AG08396 (cell line): Measurements from ENCODE around the gene ZNF608.

Experiments used
- DNase-seq: peaks from one replicate; pipeline ENCODE4 v3.0.0; 2012; ENCODE audit warnings: low spot score, mixed read lengths

ZNF608 gene

DNA sequence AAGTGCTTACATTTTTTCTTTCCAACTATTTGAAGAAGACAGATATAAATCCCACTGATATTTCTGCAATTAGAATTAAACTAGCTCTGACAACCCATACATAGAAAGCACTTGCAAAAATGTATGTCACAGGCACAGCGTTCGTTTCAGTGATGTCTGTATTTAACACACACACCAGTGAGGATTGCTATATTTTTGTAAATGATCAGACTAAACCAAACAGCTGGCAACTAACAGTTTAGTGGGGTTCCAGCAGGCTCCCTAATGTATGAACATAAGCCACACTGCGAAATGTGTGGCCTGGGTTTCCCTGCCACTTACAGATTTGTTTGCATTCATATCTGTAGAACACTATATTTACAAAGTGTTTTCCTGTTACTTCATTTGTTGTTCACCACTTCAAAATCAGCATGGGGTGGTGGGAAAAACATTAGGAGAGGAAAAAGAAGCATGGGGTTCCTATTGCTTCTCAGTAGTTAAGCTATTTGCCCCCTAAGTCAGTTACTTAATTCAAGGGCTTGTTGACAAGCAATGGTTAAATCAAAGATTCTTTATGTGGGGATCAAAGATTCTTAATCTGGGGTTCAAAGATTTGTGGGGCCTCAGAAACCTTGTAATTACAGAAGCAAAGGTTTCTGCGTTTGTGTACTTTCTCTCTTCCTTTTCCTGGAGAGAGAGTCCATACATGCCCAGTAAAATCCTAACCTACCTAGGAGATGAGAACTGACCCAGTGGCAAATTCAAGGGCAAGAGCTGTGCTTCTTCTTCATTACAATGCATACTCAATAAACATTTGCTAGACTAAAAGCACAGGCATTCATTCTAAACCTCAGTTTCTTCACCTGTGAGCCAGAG, 27.1 kb downstream of the ZNF608 start:
- DNase-seq: no peak

DNA sequence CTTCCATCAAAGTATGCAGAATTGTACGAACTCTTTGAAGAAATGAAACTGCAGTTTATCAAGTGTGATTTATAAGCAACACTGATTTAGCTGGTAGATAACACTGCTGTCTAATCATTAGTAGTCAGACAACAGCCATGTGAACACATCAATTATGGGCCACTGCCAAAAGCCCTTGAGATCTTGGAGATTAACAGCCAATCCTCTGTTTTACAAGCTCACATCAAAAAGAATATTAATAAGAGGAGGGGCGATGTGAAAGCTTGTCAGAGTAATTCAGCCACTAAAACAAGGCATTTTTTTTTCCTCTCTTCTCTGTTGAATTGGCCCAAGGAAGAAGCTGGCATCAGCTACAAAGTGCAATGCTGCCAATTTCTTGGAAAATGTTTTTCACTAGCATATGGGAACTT, 28.1 kb downstream of the ZNF608 start:
- DNase-seq: no peak

- no peak for DNase-seq
Observed at GRCh38 chr5:124716169-124716568, 30.3 kb downstream of the ZNF608 start.

GRCh38 chr5:124714910-124715309, 31.5 kb downstream of the ZNF608 start:
- DNase-seq: no peak

DNA sequence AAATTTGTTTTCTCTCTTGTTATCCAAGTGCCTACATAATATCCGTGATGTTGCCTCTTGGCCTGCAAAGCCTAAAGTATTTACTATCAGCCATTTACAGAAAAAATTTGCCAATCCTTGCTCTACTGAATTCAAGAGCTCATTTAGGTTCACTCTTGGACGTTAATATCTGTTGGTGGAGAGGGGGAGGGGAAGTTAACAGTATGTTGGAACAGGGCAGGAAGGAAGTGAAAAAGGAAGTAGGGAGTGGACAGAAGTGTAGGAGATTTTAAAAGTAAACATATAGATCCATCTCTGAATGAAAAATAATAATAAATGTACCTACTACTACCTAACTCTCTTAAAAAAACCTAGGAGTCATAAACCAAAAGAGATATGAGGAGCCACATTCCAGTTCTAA, 32.8 kb downstream of the ZNF608 start:
- DNase-seq: no peak

DNA sequence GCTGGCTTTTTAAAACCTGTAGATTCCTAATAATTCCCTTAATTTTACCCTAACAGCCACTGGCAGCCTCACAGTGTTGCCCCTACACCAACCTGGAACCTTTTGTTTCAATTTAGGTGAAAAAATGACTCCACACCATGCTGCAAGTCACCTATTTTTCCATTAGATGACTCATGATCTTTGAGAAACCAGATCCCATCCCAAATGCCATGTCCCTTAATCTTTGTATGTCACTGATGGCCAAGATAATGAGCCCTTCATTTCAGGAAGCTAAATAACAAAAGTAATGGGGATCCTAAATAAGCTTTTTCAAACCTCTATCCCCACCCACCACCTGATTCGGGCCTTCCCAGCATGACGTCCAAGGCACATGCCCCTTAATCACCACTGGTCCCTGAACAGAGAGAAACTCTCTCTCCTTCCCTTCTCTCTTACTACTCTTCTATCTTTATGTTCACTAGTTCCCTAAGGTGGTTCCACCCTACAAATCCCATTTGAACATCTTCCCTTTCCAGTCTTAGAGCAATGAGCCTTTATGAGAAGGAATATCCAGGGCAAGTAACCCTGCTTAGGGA, 33.6 kb downstream of the ZNF608 start:
- no peak for DNase-seq

GRCh38 chr5:124708086-124708485, 38.4 kb downstream of the ZNF608 start:
- DNase-seq: no peak

DNA sequence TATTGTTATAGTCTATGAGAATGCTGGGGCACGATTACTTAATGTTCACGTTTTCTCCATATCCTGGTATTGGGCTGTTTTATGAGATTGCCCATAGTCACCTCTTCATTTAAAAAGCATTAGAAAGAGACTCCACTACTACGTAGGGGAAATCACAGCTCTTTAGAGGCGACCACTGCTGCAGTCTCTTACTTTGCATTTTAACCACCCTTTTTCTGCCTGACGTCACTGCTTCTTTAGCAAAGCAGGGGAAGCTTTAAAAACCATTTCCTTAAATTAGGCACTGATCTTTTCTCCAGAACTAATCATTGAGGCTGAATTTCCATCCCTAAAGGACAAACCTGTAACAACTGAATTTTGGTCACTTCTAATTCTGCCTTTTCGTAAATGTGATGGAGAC, 38.9 kb downstream of the ZNF608 start:
- no peak for DNase-seq

- DNase-seq: peak; percentile 27
Observed at GRCh38 chr5:124706729-124707361, 39.6 kb downstream of the ZNF608 start.

DNA sequence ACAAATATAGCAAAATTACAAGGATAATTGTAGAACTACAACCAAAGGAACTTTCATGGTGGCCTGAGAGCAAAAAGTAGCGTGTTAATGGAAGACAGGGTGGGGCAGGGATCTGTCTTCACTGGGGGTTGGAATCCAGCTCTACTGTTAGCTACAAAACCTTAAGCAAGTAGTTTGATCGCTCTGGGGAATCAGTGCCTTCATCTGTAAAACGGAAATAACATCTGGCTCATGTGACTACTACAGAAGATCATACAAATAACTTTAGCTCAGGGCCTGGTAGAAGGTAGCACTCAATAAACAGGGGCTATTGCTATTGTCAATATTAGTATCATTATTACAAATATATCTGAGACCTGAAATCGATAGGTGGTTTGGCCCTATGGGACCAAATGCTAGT, 40.4 kb downstream of the ZNF608 start:
- no peak for DNase-seq

- no peak for DNase-seq
Observed at GRCh38 chr5:124705577-124705976, 40.9 kb downstream of the ZNF608 start.

- no peak for DNase-seq
Observed at GRCh38 chr5:124704594-124705284, 41.7 kb downstream of the ZNF608 start.

- no peak for DNase-seq
Observed at GRCh38 chr5:124703995-124704394, 42.4 kb downstream of the ZNF608 start.

DNA sequence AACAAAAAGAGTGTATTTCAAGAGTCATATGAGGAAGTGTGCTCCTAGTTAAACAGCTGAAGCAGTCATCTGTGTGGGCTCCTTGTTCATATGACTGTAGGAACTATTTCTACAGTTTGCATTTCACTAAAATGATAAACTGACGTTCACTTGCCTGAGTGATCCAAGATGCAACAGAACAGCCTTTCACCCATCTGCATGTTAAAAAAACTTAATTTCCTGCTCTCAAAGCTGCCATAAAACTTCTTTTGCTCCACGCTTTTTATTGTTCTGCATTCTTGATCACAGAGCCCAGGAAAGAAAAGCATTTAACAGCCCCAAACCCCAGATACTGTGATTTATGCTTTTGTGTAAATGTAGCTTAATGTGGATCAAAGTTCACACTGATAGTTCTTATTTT, 43.9 kb downstream of the ZNF608 start:
- DNase-seq: no peak

- no peak for DNase-seq
Observed at GRCh38 chr5:124701873-124702425, 44.5 kb downstream of the ZNF608 start.

GRCh38 chr5:124701016-124701415, 45.4 kb downstream of the ZNF608 start:
- DNase-seq: no peak

DNA sequence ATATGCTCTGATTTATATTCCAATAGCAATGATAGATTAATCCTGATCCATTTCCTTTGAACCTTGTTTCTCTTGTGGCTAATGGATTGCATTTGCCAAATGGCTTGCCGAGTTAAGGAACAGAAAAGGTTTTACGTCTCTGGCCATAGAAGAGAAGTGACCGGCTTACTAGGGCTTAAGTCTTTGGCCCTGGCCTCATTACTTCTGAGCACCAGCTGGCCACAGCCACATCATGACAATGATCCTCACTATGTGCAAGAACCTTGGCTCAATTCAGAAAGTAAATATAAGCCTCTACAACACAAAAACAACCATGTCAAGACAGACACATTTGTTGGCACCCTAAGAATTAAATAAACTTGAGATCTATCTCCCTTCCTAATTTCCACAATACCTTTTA, 46.1 kb downstream of the ZNF608 start:
- DNase-seq: no peak

- DNase-seq: no peak
Observed at GRCh38 chr5:124698770-124699169, 47.7 kb downstream of the ZNF608 start.

DNA sequence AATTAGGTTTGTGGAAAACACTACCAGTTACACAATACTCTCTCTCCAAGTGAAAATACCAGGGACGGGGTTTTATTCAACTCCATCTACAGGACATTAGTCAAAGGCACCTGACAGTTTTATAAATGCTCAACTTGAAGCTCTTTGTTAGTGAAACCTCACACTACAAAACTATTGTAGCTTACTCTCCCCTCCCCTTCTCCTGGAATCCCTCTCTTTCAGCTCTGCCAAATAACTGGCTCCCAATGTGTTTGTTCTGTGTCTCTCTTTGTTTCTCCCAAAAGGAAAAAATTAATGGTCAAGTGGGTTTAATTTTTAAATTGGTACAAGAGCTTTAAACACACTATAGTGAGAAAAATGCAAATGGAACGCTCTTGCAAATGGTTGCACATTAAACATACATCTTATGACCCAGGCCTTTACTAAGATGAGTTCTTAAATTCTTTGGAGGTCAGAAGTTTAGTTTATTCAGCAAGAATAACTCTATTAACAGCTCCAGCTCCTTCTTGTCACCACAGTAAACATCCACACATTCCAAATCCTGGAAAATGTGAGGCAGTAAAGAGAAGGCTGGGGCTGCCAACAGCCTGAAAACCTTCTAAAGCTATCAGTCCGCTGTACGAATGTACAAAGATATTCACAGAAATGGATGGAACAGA, 48.4 kb downstream of the ZNF608 start:
- DNase-seq: peak; percentile 18

DNA sequence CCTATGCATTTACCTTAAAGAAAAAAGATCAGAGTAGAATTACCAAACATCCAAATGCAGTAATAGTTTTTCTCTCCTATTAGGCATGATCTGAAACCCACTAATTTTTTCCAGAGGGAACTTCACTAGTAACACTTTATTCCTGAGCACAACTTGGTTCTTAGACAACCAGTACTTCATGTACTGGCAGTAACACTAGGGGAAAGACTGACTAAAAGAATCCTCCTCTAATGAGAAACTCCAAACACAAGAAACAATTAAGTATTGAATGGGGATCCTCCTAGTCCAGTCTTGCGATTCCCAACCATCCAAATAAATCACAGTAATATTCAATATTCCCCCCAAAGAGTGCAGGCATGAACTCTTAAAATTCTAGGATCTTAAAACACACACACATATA, 48.9 kb downstream of the ZNF608 start:
- DNase-seq: no peak

DNA sequence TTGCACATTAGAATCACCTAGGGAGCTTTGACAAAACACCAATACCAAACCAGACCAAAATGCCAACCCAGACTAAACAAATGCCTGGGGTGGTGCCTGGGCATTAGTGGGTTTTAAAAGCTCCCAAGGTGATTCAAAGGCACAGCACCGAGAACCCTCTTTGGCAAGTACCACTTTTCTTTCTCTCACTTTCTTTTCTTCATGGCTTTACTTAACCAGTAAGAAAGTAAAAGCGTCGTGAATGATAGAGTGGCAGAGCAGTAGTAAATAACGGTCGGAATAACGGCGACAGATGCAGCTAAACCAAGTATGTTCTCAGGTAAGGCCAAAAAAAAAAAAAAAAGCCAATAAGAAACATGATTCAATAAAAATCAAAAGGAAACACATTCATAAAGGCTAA, 49.5 kb downstream of the ZNF608 start:
- no peak for DNase-seq
